AG08395 (cell line): ENCODE results near the gene SLC35E2B.

ENCODE experiments used
- DNase-seq: peaks from one replicate; pipeline ENCODE4 v3.0.0; 2012; ENCODE audit warnings: mixed read lengths, low spot score

SLC35E2B gene

GRCh38 chr1:1623631-1624442 lies 68.8 kb downstream of the SLC35E2B start:
- DNase-seq, result no peak

GRCh38 chr1:1623181-1623630 lies 69.4 kb downstream of the SLC35E2B start:
- no peak for DNase-seq

- DNase-seq, result no peak
These were observed 69.9 kb downstream of the SLC35E2B start for GRCh38 chr1:1622788-1623094.

- no peak for DNase-seq
These were observed 70.4 kb downstream of the SLC35E2B start for GRCh38 chr1:1622010-1622787.

GRCh38 chr1:1621173-1622009 lies 71.2 kb downstream of the SLC35E2B start:
- no peak for DNase-seq

- no peak for DNase-seq
These were observed 72.0 kb downstream of the SLC35E2B start for GRCh38 chr1:1620433-1621139.

- DNase-seq, result no peak
These were observed 72.7 kb downstream of the SLC35E2B start for GRCh38 chr1:1619917-1620361.

- DNase-seq, result no peak
These were observed 74.1 kb downstream of the SLC35E2B start for GRCh38 chr1:1618396-1619068.

GRCh38 chr1:1617925-1618324 lies 74.7 kb downstream of the SLC35E2B start:
- DNase-seq, result no peak

GRCh38 chr1:1617516-1617915 lies 75.1 kb downstream of the SLC35E2B start:
- no peak for DNase-seq

- no peak for DNase-seq
These were observed 75.8 kb downstream of the SLC35E2B start for GRCh38 chr1:1616838-1617237.

GRCh38 chr1:1616045-1616790 lies 76.4 kb downstream of the SLC35E2B start:
- peak; percentile 71 for DNase-seq

- DNase-seq, result peak; percentile 100
These were observed 77.1 kb downstream of the SLC35E2B start, which contains the start of gene MIB2 for GRCh38 chr1:1615256-1616044. Gene MIB2, plus strand, starts transcription at chr1:1615500. Its CDS starts 7,953 bp downstream, at chr1:1623453.

- no peak for DNase-seq
These were observed 77.7 kb downstream of the SLC35E2B start for GRCh38 chr1:1614954-1615255.

GRCh38 chr1:1614204-1614953 lies 78.2 kb downstream of the SLC35E2B start:
- DNase-seq, result peak; percentile 62

- no peak for DNase-seq
These were observed 79.0 kb downstream of the SLC35E2B start for GRCh38 chr1:1613509-1614082.

GRCh38 chr1:1612104-1612400 lies 80.5 kb downstream of the SLC35E2B start:
- DNase-seq, result no peak

GRCh38 chr1:1610796-1611195 lies 81.8 kb downstream of the SLC35E2B start:
- DNase-seq, result no peak
